HG02571 (cell line): Measurements from ENCODE around the gene VAV3.

Experiments used
- ATAC-seq: cut with Tn5 transposase; IDR thresholded peaks from one replicate; pipeline ENCODE4 v1.9.1; 2021; ENCODE audit warnings: mild to moderate bottlenecking, moderate library complexity; ENCODE audit not compliant: unreplicated experiment

Gene VAV3

GRCh38 chr1:107604825-107605224 is 360.2 kb downstream of the VAV3 start:
- no peak for ATAC-seq

DNA sequence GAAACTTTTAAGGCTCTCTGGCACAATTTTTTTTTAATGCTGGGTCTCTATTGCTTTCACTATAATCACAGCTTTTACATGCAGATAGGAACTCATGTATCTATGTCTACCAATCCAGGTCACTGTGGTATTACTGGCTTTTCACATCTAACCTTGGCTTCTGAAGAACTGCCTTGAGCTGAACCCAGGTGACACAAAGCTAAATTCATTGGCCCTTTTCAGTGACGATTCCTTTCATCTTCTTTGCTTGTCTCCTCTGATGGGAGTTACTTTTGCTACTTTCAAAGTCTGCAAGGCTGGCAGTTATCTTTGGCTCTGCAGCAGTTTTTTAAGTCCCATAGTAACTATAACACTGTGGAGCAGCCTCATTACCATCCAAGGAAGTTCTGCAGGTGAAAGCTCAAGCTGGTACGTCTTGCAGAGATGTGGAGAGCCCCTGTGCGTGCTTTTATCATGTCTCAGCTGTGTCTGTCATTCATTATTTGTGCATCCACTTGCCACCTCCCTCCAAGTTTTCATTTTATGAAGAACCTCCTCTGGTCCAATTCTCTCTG is 364.3 kb downstream of the VAV3 start:
- no peak for ATAC-seq

DNA sequence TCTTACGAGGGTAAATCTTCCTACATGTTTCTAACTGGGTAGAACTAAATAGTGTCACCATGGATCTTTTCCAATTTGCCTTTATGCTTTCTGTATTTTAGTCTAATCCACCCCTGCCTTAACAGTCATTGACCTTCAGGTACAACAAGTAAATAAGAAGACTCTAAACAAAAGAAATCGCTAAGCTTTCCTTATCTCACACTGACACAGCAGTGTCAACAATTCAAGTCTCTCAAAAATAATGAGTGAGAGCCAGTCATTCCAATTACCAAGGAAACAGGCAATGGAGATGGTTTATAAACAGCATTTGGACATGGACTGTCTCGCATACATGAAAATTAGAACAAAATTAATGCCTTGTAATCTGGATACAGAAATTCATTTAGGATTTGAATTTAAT is 365.8 kb downstream of the VAV3 start:
- no peak for ATAC-seq

DNA sequence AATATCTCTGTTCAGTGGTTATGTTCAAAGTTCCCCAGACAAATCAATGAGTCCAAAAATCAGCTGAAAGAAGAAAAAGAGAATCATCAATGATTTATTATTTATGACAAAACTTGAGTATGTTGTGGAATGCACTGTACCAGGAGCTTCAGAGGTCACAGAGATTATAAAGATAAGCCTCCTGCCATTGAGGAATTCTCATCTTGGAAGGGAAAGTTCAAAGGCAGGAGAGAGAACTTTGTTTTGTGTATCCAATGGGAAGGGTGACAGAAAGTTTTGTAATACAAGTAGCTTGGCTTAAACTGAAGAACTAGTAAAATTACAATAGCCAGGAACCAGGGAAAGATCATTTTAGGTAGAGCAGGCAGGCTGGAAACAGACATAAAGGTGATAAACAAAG is 367.7 kb downstream of the VAV3 start:
- no peak for ATAC-seq

GRCh38 chr1:107594536-107594935 is 370.4 kb downstream of the VAV3 start:
- no peak for ATAC-seq

DNA sequence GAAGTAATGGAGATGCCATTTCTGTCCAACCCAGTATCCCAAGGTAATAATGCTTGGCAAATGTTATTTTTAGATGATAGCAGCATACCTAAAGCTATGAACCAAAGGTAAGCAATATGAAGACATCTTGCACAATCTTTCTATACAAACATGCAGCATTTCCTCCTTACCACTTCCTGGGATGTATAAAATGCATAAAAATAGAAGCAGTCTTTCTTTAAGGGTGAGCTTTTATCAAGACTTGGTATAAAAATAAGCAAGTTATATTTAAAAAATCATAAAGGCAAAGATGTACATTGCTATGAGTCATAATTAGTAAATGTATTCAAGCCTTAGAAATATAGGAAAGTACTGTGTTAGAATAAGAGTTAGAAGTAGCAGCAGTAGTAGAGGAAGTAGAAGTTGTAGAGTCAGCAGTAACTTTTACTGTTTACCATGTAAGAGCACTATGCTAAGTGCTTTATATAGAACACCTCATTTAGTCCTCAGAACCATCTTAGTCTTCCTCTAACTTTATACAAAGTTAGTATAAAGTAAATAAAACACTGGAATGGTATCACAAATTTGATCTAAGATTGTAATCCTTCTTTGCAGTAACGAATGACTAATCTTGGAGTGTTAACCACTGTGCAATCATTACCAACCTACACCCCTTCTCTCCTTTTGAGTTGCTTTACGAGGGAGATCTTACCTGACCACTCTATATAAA is 371.3 kb downstream of the VAV3 start:
- no peak for ATAC-seq

GRCh38 chr1:107590900-107591622 is 373.9 kb downstream of the VAV3 start:
- ATAC-seq: no peak

GRCh38 chr1:107590087-107590486 is 374.9 kb downstream of the VAV3 start:
- ATAC-seq: no peak

- no peak for ATAC-seq
These were observed 376.7 kb downstream of the VAV3 start for GRCh38 chr1:107588321-107588720.

- ATAC-seq: no peak
These were observed 389.8 kb downstream of the VAV3 start for GRCh38 chr1:107575226-107575625.

DNA sequence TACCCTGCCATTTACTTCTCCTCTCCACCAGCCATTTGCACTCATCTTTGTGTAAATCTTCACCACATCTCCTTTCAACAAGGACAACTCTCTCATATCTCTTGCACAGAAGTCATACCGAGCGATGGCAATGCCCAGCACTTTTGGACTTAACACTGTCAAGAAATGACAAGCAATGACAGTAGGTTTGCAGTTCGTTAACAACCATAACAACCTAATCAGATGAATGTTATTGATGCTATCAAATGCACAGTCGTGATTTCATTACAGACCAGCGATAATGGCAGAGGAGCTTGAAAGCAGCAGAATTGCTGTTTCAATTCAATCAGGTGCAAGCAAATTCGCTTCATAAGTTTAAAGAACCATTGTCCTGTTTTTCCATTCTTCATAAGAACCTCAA is 390.9 kb downstream of the VAV3 start:
- ATAC-seq: no peak

DNA sequence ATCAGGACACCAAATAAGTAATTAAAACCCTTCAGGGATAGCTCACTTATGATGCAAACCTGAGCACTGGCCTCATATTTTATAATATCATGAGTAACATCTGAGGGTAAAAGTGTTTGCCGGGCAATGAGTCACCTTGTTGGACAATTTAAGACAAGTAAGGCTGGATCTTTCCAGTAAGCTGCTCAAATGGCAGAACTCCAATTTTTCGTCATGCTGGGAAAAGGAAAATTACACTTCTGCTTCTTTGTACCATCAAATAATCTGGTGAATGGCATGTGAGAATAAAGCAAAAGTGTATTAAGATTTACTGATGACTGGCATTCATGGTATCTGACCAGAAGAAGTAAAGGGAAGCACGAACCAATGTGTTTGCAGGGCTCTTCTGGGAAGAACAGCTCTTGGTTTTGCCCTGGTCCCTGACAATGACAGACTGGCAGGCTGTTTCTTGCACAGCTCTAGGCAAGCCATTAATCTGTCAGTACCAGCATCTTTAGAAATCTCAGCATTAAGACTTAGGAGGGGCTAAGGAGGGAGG is 392.2 kb downstream of the VAV3 start:
- no peak for ATAC-seq

GRCh38 chr1:107570768-107571167 is 394.2 kb downstream of the VAV3 start:
- no peak for ATAC-seq

DNA sequence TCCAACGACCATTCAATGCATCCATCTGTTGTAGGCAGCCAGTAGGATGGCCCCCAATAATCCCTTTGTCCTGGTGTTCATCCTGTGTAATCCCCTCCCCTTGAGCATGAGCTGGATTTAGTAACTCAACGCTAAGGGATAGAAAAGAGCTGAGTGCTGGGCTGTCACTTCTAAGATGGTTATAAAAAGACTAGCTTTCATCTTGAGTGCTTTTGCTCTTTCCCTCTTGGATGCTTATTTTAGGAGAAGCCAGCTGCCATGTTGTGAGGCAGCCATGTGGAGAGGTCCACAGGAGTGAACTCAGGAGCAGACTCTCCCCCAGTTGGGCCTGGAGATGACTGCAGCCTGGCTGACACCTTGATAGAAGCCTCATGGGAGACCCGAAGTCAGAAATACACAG is 401.5 kb downstream of the VAV3 start:
- ATAC-seq: no peak

GRCh38 chr1:107559881-107560280 is 405.1 kb downstream of the VAV3 start:
- no peak for ATAC-seq

DNA sequence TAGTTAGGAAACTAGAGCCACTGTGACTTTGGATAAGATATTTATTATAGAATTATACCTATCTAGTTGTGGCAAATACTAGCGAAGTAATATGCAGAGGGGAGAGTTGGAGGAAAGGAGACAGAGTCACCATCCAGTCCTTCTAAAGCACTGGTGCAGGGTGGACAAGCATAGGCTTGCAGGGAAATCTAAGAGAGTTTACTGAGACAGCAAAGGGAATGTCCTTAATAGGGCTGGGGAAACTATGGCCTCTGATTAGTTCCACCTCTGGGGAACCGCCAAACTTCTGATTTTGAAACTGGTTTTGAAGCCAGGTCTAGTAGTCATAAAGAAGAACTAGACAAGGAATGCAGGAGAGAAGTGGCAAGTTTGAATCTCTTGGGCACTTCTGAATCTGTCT is 407.9 kb downstream of the VAV3 start:
- no peak for ATAC-seq

DNA sequence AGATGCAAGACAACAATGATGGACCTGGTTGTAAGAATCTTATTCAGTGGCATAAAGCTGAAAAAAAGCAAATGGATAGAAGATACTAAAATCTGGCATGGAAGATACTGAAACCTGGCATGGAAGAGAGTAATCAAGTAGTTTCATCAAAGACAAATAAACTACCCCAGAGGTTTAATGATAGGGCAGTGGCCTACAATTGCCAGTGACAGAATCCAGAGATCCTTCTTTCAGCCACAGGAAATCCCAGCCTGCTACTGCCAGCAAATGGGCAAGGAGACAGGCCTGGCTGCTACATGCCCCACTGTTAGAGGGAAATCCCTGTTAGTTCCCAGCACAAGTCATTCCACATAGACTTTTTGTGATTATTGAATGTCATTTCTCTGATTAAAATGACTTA is 409.4 kb downstream of the VAV3 start:
- ATAC-seq: no peak

GRCh38 chr1:107552781-107553180 is 412.2 kb downstream of the VAV3 start:
- ATAC-seq: no peak

GRCh38 chr1:107551456-107551855 is 413.5 kb downstream of the VAV3 start:
- no peak for ATAC-seq

DNA sequence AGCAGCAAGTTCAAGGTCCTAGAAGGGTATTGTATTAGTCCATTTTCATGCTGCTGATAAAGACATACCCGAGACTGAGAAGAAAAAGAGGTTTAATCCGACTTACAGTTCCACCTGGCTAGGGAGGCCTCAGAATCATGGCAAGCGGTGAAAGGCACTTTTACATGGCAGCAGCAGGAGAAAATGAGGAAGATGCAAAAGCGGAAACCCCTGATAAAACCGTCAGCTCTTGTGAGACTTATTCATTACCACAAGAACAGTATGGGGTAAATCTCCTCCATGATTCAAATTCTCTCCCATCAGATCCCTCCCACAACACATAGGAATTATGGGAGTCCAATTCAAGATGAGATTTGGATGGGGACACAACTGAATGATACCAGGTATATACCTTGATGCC is 414.6 kb downstream of the VAV3 start:
- no peak for ATAC-seq

- no peak for ATAC-seq
These were observed 415.7 kb downstream of the VAV3 start for GRCh38 chr1:107549152-107549810.

GRCh38 chr1:107548276-107548675 is 416.7 kb downstream of the VAV3 start:
- no peak for ATAC-seq
